Right lobe of liver (tissue), 4 donors: ENCODE results near the gene GLCE.

Experiments used
- CTCF ChIP-seq, 4 donors: fragments of 200-600 bp in 3 of 4; fragments of 450-650 bp in 1 of 4; IDR thresholded peaks; one replicate each; pipeline versions ENCODE4 v1.5.1 to v1.8.0; 2016 to 2022; ENCODE audit warnings: antibody characterized with exemption in 4 of 4, mild to moderate bottlenecking in 2 of 4
- POLR2A ChIP-seq: fragments of 450-650 bp; IDR thresholded peaks from one replicate; pipeline ENCODE4 v1.6.1; 2017; ENCODE audit warnings: antibody characterized with exemption, mild to moderate bottlenecking
- donor health status: DM: no; HTN: no; CAD: no.
- donor health status: DM: no; HTN: no; CAD: no.
- donor health status: DM: no; HTN: yes; CAD: no.

- no peak for TF ChIP-seq POLR2A
- no peak for TF ChIP-seq CTCF (IDR thresholded peaks at IDR 0.05)
Measured at GRCh38 chr15:69138963-69139362, 21.5 kb upstream of the GLCE start.
